BLaER1 (cell line): ENCODE data around the gene DNAJC22.
"Not testable (repeated sequence)": the region's sequence is repeated elsewhere in the genome, so short reads cannot be mapped to it uniquely, and the experiment has no call there.

Experiments used
- H3K27ac ChIP-seq: shearing (Covaris generic); formaldehyde crosslinking; 2 replicates; pipeline ENCODE4 v1.8.1; 2022
- H3K27me3 ChIP-seq: shearing (Covaris generic); formaldehyde crosslinking; 2 replicates; pipeline ENCODE4 v1.8.1; 2022
- H3K36me3 ChIP-seq: shearing (Covaris generic); formaldehyde crosslinking; 2 replicates; pipeline ENCODE4 v1.8.1; 2022
- H3K4me1 ChIP-seq: shearing (Covaris generic); formaldehyde crosslinking; 2 replicates; pipeline ENCODE4 v1.8.1; 2022
- H3K4me2 ChIP-seq: shearing (Covaris generic); formaldehyde crosslinking; 2 replicates; pipeline ENCODE4 v1.8.1; 2022
- H3K4me3 ChIP-seq: shearing (Covaris generic); formaldehyde crosslinking; 2 replicates; pipeline ENCODE4 v1.8.1; 2022
- H3K9ac ChIP-seq: shearing (Covaris generic); formaldehyde crosslinking; 2 replicates; pipeline ENCODE4 v1.8.1; 2022
- H3K9me3 ChIP-seq: shearing (Covaris generic); formaldehyde crosslinking; 2 replicates; pipeline ENCODE4 v1.8.1; 2022
- H4K20me1 ChIP-seq: shearing (Covaris generic); formaldehyde crosslinking; 2 replicates; pipeline ENCODE4 v1.8.1; 2022
- Cebpa-rat ChIP-seq: shearing (Covaris generic); IDR thresholded peaks from 2 replicates; pipeline ENCODE4 v1.8.1; 2022

DNAJC22 gene

DNA sequence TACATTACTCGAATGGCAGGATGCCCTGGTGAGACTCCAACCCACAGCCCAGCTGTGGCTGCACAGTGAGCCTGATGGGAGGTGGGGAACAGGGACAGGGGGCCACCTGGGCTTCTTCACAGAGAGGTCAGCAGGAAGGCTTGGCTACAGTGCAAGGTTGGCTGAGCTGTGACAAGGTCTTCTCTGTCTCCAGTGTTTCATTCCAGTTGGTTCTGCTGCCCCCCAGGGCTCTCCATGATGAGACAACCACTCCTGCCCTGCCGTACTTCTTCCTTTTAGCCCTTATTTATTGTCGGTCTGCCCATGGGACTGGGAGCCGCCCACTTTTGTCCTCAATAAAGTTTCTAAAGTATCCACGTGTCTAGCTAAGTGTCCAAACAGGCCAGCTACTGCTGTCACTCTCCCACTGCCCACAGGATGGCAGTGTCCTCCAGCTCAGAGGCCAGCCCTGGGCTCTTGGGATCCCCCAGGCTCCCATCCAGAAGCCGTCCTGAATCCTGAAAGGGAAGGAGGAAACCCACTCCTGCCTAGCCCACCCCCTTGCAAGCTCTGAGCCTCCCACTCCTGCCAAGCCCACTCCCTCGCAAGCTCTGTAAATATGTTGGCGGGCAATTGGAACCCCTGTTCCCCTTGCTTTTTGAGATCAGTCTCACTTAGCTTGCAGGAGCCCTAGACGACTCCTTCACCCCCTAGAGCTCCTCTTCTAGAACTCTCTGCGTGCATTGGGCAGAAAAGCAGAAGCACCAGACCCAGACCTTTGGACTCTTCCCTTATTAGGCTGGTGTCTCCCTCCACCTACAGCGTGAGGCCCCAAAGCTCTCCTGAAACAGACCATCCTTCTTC lies 15.1 kb upstream of the DNAJC22 start:
- Histone ChIP-seq H3K9me3 (no peaks in the 10 kb centered on the region), H3K4me2 (no peak overlapping the region), H3K9ac (no peak overlapping the region), H3K27me3 (peaks cover 66% of the 10 kb centered on the region), H3K4me1 (peaks cover 3% of the 10 kb centered on the region), H3K36me3 (peaks cover 49% of the 10 kb centered on the region), H3K27ac (no peak overlapping the region), H3K4me3 (no peak overlapping the region), H4K20me1 (peaks cover 67% of the 10 kb centered on the region)
- no peak for TF ChIP-seq Cebpa-rat

DNA sequence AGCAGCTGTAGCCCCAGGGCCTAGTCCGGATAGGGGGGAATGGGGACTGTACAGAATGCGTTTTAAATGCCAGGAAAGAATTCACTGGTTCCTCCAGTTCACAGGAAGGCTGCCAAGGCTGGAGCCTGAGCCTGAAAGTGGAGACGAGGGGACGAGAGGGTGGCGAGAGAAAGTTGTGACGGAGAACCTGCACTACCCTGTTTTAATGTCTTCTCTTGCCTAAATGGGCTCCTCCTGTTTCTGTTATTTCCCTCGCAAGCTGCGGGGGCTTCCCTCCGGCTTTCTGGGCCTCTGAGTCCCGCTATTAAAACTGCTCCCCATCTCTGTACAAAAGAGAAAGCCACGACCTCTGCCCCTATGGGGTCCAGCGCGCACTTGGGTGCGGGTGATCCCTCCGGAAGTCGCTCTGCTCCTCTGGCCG lies 14.2 kb upstream of the DNAJC22 start:
- Histone ChIP-seq H3K4me2 (no peak overlapping the region), H4K20me1 (peaks cover 71% of the 10 kb centered on the region), H3K27me3 (peaks cover 74% of the 10 kb centered on the region), H3K4me3 (no peak overlapping the region), H3K36me3 (peaks cover 41% of the 10 kb centered on the region), H3K9me3 (no peaks in the 10 kb centered on the region), H3K4me1 (peaks cover 10% of the 10 kb centered on the region), H3K9ac (no peak overlapping the region), H3K27ac (no peak overlapping the region)
- TF ChIP-seq Cebpa-rat, result no peak

DNA sequence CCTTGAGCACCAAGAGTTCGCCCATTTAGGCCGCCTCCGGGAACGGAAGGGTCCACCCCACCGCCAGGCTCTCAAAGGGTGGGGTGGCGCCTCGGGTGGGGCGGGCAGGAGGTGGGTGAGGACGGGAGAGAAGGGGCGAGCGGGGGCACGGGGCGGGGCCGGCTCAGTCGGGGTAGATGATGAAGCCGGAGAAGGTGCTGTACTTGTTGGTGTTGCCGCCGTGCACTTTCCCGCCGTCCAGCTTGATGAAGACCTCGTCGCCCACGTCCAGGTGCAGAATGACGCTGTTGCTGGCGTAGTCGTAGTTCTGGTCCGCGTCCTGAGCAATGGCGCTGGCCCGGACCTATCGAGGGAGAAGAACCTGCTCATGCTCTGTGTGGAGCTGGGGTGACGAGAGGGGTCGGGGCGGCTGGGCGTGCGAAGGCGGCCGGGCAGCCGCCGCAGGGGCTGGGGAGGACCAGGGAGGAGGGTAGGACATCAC lies 13.8 kb upstream of the DNAJC22 start:
- Histone ChIP-seq H3K27me3 (peaks cover 79% of the 10 kb centered on the region), H3K4me3 (no peak overlapping the region)

DNA sequence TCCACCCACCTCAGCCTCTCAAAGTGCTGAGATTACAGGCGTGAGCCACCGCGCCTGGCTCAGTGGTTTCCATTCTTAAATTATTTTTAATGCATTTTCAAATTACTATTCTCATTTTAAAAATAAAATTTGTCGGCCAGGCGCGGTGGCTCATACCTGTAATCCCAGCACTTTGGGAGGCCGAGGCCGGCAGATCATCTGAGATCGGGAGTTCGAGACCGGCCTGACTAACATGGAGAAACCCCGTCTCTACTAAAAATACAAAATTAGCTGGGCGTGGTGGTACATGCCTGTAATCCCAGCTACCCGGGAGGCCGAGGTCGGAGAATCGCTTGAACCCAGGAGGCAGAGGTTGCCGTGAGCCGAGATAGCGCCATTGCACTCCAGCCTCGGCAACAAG lies 12.9 kb upstream of the DNAJC22 start:
- not testable (repeated sequence) for H3K9ac ChIP-seq, H3K4me3 ChIP-seq, H3K9me3 ChIP-seq, H3K27ac ChIP-seq, H3K4me2 ChIP-seq
- peaks cover 28% of the 10 kb centered on the region for H3K36me3 ChIP-seq
- peaks cover 88% of the 10 kb centered on the region for H3K27me3 ChIP-seq
- H4K20me1 ChIP-seq, result peaks cover 82% of the 10 kb centered on the region
- peaks cover 13% of the 10 kb centered on the region for H3K4me1 ChIP-seq

More for the DNA sequence above, 13.8 kb upstream of the DNAJC22 start:
- Histone ChIP-seq H3K4me2 (no peak overlapping the region), H4K20me1 (peaks cover 76% of the 10 kb centered on the region), H3K36me3 (peaks cover 36% of the 10 kb centered on the region), H3K9me3 (no peaks in the 10 kb centered on the region), H3K4me1 (peaks cover 13% of the 10 kb centered on the region), H3K9ac (no peak overlapping the region), H3K27ac (no peak overlapping the region)
- no peak for TF ChIP-seq Cebpa-rat

DNA sequence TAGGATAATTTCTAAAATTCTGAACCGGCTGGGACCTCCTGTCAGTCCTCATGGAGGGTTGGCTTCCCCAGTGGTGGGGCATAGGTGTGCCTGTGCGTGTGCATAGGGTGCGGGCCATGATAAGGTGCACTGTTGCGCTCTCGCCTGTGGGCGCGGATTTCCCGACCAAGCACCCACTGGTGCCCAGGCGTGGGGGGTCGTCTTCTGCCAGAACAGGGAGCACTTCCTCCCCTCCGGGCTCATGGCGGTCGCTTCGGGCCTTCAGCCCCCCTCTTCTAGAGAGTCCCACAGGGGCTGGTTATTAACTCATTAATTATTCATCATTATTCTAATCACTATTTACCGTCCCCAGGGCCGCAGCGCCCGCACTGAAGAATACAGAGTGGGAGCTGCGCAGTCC lies 12.5 kb upstream of the DNAJC22 start:
- H3K4me2 ChIP-seq, result no peak overlapping the region
- TF ChIP-seq Cebpa-rat, result no peak
- peaks cover 92% of the 10 kb centered on the region for H3K27me3 ChIP-seq

DNA sequence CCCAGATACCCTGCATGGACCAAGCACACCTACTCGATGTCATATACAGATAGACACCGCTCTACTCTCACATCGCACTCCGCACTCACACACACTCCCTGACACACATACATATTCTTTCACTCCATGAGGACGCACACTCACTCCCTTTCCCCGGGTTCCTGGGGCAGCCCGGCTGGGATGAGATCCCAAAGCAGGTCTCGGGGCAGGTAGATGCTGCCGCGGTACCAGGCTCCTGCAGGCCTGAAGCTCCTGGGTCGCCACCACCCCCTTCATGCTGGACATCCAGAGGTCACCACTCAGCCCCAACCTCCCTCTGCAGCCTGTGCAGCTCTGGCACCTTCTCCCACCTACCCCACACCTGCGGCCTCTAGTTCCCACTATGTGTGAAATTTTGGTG lies 12.0 kb upstream of the DNAJC22 start:
- no peak overlapping the region for H3K4me2 ChIP-seq
- peaks cover 13% of the 10 kb centered on the region for H3K4me1 ChIP-seq
- no peak overlapping the region for H3K27ac ChIP-seq
- peaks cover 91% of the 10 kb centered on the region for H4K20me1 ChIP-seq
- no peak for TF ChIP-seq Cebpa-rat
- no peaks in the 10 kb centered on the region for H3K9me3 ChIP-seq
- no peak overlapping the region for H3K4me3 ChIP-seq
- peaks cover 97% of the 10 kb centered on the region for H3K27me3 ChIP-seq
- no peak overlapping the region for H3K9ac ChIP-seq
- H3K36me3 ChIP-seq, result peaks cover 19% of the 10 kb centered on the region

More for the DNA sequence above, 12.5 kb upstream of the DNAJC22 start:
- Histone ChIP-seq H3K9me3 (no peaks in the 10 kb centered on the region), H3K36me3 (peaks cover 24% of the 10 kb centered on the region), H3K27ac (no peak overlapping the region), H3K4me1 (peaks cover 13% of the 10 kb centered on the region), H4K20me1 (peaks cover 86% of the 10 kb centered on the region), H3K9ac (no peak overlapping the region), H3K4me3 (no peak overlapping the region)

DNA sequence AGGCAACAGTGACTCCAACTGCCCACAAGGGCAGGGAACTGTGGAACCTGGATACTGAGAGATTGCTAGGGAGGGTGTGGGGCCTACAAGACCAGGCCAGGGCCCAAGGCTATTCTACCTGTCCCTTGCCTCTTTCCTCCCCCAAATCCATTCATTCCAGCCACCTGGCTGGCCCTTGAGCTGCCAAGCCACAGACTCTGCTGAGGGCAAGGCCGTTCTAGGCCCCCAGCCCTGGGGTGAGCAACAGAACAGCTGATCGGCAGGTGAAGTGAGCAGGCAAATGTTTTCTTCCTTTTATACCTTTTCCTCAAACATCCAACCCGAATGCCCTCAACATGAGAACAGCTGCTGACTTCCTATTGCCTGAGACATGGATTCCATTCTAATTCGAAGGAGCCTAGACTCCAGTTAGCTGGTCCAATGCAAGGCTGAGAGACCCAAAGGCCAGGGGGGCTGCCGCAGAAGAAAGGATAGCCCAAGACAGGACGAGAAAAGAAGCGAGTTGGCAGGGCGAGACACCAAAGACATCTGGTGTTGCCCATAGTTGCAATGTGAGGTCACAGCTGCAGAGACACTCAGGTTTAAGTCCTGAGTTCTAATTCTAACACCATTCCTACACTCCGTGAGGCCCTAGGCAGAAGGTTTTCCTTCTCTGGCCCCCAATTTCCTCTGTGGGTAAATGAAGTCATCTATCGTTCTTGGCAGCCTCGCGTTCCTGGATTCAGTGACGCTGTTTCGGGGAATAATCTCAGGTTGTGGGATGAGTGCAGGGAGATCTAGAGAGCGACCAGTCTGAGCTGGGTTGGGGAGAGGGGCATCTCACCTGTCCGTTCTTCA lies 11.4 kb upstream of the DNAJC22 start:
- peaks cover 100% of the 10 kb centered on the region for H3K27me3 ChIP-seq
- H3K9me3 ChIP-seq, result no peaks in the 10 kb centered on the region
- peaks cover 13% of the 10 kb centered on the region for H3K4me1 ChIP-seq
- H3K4me2 ChIP-seq, result no peak overlapping the region
- no peak overlapping the region for H3K4me3 ChIP-seq
- no peak for TF ChIP-seq Cebpa-rat
- peaks cover 92% of the 10 kb centered on the region for H4K20me1 ChIP-seq
- H3K27ac ChIP-seq, result no peak overlapping the region
- peaks cover 12% of the 10 kb centered on the region for H3K36me3 ChIP-seq
- no peak overlapping the region for H3K9ac ChIP-seq

DNA sequence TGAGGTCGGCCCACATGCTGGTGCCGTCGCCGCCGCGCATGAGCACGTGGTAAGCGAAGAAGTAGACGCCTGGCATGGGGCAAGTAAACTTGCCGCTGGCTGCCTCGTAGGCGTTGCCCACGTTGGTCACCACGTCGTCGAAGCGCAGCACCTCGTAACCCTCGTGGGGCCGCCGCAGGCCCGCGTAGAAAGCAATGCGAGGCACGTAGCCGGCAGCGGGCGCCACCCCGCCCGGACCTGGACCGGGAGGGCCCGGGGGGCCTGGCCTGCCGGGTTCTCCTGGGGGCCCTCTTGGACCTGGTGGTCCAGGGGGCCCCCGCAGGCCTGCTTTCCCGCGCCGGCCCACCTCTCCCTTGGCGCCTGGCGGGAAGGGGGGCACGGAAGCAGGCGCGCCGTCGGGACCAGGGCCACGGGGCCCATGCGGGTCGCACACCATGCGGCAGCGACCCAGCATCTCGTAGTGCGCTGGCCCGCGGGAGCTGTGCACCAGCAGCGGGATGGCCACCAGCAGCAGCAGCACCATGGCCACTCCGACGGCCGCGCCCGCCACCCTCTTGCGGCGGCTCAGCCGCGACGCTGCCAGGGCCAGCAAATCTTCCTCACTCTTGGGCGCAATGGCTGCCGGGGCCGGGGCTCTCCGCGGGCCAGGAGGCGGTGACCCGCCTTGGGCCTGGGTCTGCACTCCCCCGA lies 10.6 kb upstream of the DNAJC22 start:
- H3K27me3 ChIP-seq, result peaks cover 100% of the 10 kb centered on the region
- peak overlapping the region; percentile 75 for H3K4me2 ChIP-seq
- H4K20me1 ChIP-seq, result peaks cover 92% of the 10 kb centered on the region
- H3K9ac ChIP-seq, result no peak overlapping the region
- H3K9me3 ChIP-seq, result no peaks in the 10 kb centered on the region
- H3K4me3 ChIP-seq, result 0 out of 2 replicates have a peak overlapping the region, but pooled peaks have one; percentile 54
- no peak overlapping the region for H3K27ac ChIP-seq
- no peak for TF ChIP-seq Cebpa-rat
- peaks cover 5% of the 10 kb centered on the region for H3K36me3 ChIP-seq
- H3K4me1 ChIP-seq, result peaks cover 13% of the 10 kb centered on the region
